ENCODE data around the gene AP2M1.

- TF ChIP-seq EZH2 (IDR thresholded peaks at IDR 0.05; ENCODE audit: borderline replicate concordance, insufficient read depth, low read length, poor library complexity, severe bottlenecking) (no peak), CTCF (IDR thresholded peaks at IDR 0.05; ENCODE audit: poor library complexity, severe bottlenecking) (no peak), RAD21 (conservative IDR thresholded peaks at IDR 0.05) (no peak), REST (IDR thresholded peaks at IDR 0.05; ENCODE audit: borderline replicate concordance) (no peak)
These were observed 1.3 kb downstream of the AP2M1 start for GRCh38 chr3:184175981-184176376.
